Activated T-helper 1 cell treated with anti-CD3 and anti-CD28 coated beads, Interleukin-12 subunit alpha, Interleukin-12 subunit beta, Interleukin-2, Interleukin-4 antibody, amounts not matched to agents 30 ng/mL and 10 ng/mL and 1 ng/mL, durations not matched to agents 14 hours and 24 hours and 36 hours (primary cell): ENCODE measurements around the gene SGCA. TPM values are rescaled to one million over a fixed set of nuclear protein-coding genes. Genes with fewer than 3 reads are reported as not detected.
A peak's percentile ranks its signal among the peaks of the same experiment; 100 is the strongest.

Experiments
- DNase-seq: peaks from one replicate; pipeline ENCODE4 v3.0.0; 2021; ENCODE audit warnings: low spot score
- H3K27ac Mint-ChIP-seq: one replicate; pipeline ENCODE4 v1.8.0; 2021; ENCODE audit warnings: mild to moderate bottlenecking, mixed read lengths
- H3K27me3 Mint-ChIP-seq: one replicate; pipeline ENCODE4 v1.8.0; 2022; ENCODE audit warnings: mild to moderate bottlenecking, moderate library complexity, mixed read lengths; ENCODE audit not compliant: insufficient read depth
- H3K36me3 Mint-ChIP-seq: one replicate; pipeline ENCODE4 v1.8.0; 2021; ENCODE audit warnings: low read depth, mixed read lengths
- H3K4me1 Mint-ChIP-seq: one replicate; pipeline ENCODE4 v1.8.0; 2021; ENCODE audit warnings: low read depth, mixed read lengths
- H3K4me3 Mint-ChIP-seq: one replicate; pipeline ENCODE4 v1.8.0; 2021; ENCODE audit warnings: mild to moderate bottlenecking, moderate library complexity, mixed read lengths
- H3K9me3 Mint-ChIP-seq: one replicate; pipeline ENCODE4 v1.8.0; 2021; ENCODE audit warnings: mixed read lengths
- intact Hi-C: fragments of 100-400 bp; cut with micrococcal nuclease; formaldehyde crosslinking; loops from one replicate; pipeline ENCODE4 v1.15.1; 2024
- total RNA-seq: library from RNA; stranded (reverse); gene quantifications from 2 replicates; pipeline ENCODE4 v1.2.3, GENCODE V29; 2022

The SGCA gene
- 0.32 and 0.49 TPM in 2 replicates for total RNA-seq

- Mint-ChIP-seq H3K4me1 (peaks cover 37% of the 10 kb centered on the region), H3K27me3 (peaks cover 3% of the 10 kb centered on the region), H3K27ac (no peak within 1 kb of the TSS), H3K9me3 (peaks cover 8% of the 10 kb centered on the region), H3K36me3 (peaks cover 6% of the 10 kb centered on the region), H3K4me3 (no peak within 1 kb of the TSS)
- intact Hi-C loops: no loop called here
- DNase-seq: no peak
Observed at GRCh38 chr17:50165867-50166517, at the start of gene SGCA. SGCA (plus strand) TSS chr17:50166005; CDS start chr17:50166041, 36 bp downstream.

GRCh38 chr17:50117202-50118051, 48.4 kb upstream of the SGCA start:
- peak; percentile 53 for DNase-seq
- peak overlapping the region; percentile 43 for H3K4me3 Mint-ChIP-seq
- no peaks in the 10 kb centered on the region for H3K9me3 Mint-ChIP-seq
- H3K27me3 Mint-ChIP-seq: peaks cover 64% of the 10 kb centered on the region
- intact Hi-C loops: no loop called here
- no peak overlapping the region for H3K27ac Mint-ChIP-seq
- no peaks in the 10 kb centered on the region for H3K36me3 Mint-ChIP-seq
- peaks cover 15% of the 10 kb centered on the region for H3K4me1 Mint-ChIP-seq

DNA sequence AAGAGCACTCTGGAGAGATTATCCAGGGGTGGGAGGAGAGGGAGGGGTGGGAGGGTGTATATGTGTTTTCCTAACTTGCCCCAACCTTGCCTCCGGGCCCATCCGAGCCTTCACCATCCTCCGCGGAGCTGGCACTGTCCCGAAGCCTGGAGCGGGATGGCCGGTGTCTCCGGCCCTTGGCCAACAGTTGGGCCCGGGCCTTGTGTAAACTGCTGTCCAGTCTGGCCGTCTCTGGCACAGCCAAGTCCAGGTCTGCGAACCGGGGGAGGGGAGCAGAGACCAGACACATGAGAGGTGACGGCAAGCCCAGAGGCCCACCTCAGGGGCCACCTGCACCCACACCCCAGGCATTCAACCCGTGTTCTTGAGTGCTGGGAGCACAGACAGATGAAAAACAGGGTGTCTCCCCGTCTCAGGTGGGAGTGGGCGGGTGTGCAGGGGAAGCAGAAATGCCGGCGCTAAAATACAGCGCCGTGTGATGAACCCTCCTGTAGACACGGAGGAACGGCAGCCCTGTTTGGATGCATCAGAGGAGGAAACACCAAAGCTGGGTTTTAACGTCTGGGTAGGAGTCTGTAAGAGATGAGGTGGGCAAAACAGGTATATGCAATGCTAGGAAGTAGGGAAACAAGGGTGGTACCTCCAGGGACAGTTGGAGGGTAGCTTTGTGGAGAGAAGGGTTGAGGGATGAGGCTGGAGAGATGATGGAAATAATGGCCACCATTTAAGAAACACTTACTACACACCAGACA, 47.6 kb upstream of the SGCA start:
- no peak overlapping the region for H3K27ac Mint-ChIP-seq
- no peaks in the 10 kb centered on the region for H3K9me3 Mint-ChIP-seq
- peaks cover 68% of the 10 kb centered on the region for H3K27me3 Mint-ChIP-seq
- peaks cover 15% of the 10 kb centered on the region for H3K4me1 Mint-ChIP-seq
- DNase-seq: no peak
- H3K36me3 Mint-ChIP-seq: no peaks in the 10 kb centered on the region
- intact Hi-C loops: no loop called here
- no peak overlapping the region for H3K4me3 Mint-ChIP-seq

DNA sequence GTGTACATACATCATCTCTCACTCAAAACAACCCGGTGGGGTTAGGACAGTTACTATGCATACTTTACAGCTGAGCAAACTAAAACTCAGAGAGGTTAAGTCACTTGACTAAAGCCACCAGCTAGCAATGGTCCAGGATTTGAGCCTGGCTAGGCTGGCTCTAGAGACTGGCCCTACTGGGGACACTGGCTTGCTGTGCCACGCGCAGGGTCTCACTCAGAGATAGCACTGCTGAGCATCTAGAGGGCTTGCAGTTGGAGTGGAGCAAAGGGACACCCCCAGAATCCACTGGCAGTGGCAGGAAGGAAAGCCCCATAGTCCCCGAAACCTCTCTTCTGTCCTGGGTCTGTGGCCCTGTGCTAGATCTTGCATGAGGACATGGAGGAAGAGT, 47.0 kb upstream of the SGCA start:
- H3K4me1 Mint-ChIP-seq: peaks cover 15% of the 10 kb centered on the region
- H3K27me3 Mint-ChIP-seq: peaks cover 68% of the 10 kb centered on the region
- H3K4me3 Mint-ChIP-seq: no peak overlapping the region
- intact Hi-C loops: no loop called here
- no peaks in the 10 kb centered on the region for H3K36me3 Mint-ChIP-seq
- no peaks in the 10 kb centered on the region for H3K9me3 Mint-ChIP-seq
- H3K27ac Mint-ChIP-seq: no peak overlapping the region
- DNase-seq: no peak

- Mint-ChIP-seq H3K27me3 (peaks cover 60% of the 10 kb centered on the region), H3K4me3 (no peak overlapping the region), H3K36me3 (no peaks in the 10 kb centered on the region), H3K27ac (no peak overlapping the region), H3K4me1 (peaks cover 6% of the 10 kb centered on the region), H3K9me3 (no peaks in the 10 kb centered on the region)
- no peak for DNase-seq
- intact Hi-C loops: no loop called here
Observed at GRCh38 chr17:50120475-50121253, 45.1 kb upstream of the SGCA start.

DNA sequence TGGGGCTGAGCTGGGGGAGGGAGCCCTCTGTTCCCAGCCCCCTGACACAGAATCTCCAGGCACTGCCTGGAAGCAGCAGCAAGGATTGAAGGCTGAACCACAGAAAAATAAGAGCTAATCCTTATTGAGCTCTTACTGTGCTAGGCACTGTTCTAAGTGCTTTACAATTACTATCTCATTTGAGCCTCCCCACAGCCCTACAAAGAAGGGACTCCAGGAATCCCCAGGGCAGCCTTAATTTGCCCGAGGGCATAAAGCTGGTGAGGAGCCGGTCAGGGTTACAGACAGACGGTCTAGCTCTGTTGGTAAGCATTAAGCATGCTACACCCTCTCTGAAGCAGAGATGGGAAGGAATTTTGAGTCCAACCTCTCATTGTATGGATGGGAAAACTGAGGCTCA, 42.9 kb upstream of the SGCA start:
- peaks cover 5% of the 10 kb centered on the region for H3K4me1 Mint-ChIP-seq
- no peak overlapping the region for H3K4me3 Mint-ChIP-seq
- no peak for DNase-seq
- intact Hi-C loops: no loop called here
- no peak overlapping the region for H3K27ac Mint-ChIP-seq
- H3K9me3 Mint-ChIP-seq: no peaks in the 10 kb centered on the region
- H3K27me3 Mint-ChIP-seq: peaks cover 54% of the 10 kb centered on the region
- H3K36me3 Mint-ChIP-seq: no peaks in the 10 kb centered on the region

DNA sequence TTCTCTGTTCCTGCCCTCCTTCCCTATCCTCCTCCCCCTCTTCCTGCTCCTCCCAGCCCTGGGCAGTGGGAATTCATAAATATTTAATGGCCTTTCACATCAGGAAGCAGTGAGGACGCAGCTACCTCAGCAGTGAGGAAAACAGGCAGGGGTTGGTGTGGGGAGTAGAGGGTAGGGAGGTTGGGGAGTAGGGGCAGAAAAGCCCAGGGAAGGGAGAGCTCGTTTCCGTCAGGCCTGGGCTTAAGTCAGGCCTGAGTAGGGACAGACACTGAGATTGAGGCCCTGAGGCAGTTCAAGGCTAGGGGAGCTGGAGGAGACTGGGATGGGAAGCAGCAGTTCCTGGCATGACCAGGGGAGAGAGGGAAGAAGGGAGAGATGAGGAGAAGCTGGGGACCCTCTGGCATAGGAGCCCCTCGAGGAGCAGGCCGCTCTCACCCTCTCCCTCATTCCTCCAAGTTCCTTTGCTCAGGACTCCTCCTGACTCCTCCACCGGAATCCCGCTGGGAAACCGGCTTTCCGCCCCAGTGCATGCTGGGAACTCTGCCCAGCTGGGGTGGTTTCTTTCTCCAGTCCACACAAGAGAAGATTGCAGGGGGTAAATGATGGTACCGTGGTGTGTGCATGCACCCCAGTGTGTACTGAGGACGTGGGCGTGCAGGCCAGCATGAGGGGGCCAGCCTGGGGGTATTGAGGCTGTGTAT, 42.0 kb upstream of the SGCA start:
- Mint-ChIP-seq H3K4me3 (no peak overlapping the region), H3K4me1 (peaks cover 13% of the 10 kb centered on the region), H3K36me3 (no peaks in the 10 kb centered on the region), H3K27me3 (peaks cover 54% of the 10 kb centered on the region), H3K9me3 (no peaks in the 10 kb centered on the region), H3K27ac (no peak overlapping the region)
- DNase-seq: no peak
- intact Hi-C loops: no loop called here

DNA sequence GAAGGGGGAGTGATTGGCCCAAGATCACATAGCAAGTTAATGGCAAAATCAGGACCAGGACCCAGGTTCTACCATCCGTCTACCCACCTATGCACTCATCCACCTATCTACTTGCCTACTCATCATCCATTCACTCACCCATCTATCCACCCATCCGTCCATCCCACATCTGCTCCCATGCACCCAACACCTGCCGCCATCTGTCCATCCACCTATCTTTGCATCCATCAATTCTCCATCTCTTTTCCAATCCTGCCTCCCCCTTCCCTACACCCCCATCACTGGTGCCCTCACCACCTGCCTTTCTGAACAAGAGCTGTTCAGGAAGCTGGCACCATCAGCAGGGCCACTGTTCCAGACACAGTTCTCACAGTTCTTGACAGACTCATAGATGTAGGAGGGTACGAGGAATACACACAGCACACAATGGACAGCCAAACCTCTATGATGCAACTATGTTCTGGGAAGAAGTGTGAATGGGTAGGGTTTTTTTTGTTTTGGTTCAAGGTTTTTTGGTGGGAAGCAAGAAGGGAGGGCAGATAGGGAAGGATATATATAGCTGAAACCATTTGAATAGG, 40.3 kb upstream of the SGCA start:
- DNase-seq: no peak
- Mint-ChIP-seq H3K27me3 (peaks cover 44% of the 10 kb centered on the region), H3K36me3 (no peaks in the 10 kb centered on the region), H3K27ac (no peak overlapping the region), H3K4me1 (peaks cover 15% of the 10 kb centered on the region), H3K9me3 (no peaks in the 10 kb centered on the region), H3K4me3 (no peak overlapping the region)
- intact Hi-C loops: no loop called here

DNA sequence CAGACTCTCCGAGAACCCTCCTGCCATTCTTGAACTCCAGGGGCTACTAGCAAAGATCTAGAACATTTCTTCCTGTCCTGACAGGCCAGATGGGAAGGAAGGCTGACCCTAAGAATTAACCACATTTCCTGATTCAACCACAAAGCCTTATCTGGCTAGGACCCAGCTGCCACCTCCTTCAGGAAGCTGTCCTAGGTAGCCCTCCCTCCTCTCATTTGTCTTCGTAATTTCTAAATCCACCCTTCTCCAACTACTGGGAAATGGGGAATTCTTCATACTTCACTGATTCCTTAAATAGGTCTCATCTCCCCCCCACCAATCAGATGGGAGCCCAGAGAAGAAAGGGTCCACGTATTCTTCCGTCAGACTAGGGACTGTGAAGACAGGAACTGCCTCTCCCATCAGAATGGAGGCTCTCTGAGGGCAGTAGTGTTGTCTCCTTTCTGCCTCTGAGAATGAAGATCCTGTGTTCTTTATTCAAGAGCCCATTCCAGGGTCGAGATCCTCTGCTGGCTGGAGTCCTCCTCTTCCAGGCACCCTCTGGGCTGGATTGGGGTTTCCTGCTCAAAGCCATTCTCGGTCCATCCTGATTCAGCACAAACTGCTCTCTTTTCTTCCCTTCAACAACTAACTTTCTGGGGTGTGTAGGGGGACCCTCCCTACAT, 38.0 kb upstream of the SGCA start:
- intact Hi-C loops: no loop called here
- DNase-seq: no peak
- Mint-ChIP-seq H3K27me3 (peaks cover 29% of the 10 kb centered on the region), H3K27ac (no peak overlapping the region), H3K4me3 (no peak overlapping the region), H3K36me3 (peaks cover 8% of the 10 kb centered on the region), H3K9me3 (no peaks in the 10 kb centered on the region), H3K4me1 (peaks cover 37% of the 10 kb centered on the region)

DNA sequence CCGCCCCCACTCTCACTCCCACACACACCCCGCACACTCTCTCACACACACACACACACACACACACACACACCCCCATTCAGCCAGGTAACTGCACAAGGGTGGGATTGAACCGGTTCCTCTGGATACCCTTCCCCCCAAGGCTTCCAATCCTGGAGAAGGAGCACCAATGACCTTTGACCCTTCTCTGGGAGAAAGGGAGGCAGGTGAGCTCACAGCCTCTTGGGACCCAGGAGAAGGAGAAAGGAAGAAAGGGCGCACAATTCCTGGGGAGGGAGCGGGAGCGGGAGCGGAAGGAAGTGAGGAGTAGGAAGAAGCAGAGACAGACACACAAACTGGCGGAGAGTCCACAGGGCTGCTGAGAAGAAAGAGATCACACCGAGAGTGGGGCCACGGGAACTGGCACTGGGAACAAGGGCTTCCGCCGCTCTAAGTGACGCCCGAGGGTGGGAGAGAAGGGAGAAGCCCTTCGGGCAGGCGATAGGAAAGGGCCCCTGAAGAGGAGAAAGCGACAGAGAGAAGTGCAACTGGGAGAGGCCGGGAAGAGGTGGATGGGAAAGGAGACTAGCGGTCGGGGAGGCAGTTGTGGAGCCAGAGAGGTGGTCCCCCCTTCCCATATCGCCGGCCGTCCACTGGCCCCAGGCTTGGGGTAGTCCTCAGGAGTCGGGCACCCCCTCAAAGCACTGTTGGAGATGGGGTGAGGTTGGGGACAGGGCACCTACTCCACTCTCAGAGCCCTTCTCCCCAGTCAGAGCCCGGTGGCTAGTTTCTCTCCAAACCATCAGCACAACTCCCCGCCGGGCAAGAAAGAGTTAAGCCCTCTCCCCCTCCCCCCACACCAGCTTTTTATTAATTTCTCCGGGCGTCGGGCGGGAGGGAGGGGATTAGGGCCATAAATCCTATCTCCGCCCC, 37.1 kb upstream of the SGCA start:
- no peak for DNase-seq
- Mint-ChIP-seq H3K27me3 (peaks cover 26% of the 10 kb centered on the region), H3K4me3 (peak overlapping the region; percentile 71), H3K27ac (peak overlapping the region; percentile 61), H3K36me3 (peaks cover 12% of the 10 kb centered on the region), H3K4me1 (peaks cover 37% of the 10 kb centered on the region), H3K9me3 (no peaks in the 10 kb centered on the region)
- intact Hi-C loops: no loop called here

- Mint-ChIP-seq H3K36me3 (peaks cover 14% of the 10 kb centered on the region), H3K4me3 (peak overlapping the region; percentile 83), H3K4me1 (peaks cover 37% of the 10 kb centered on the region), H3K27me3 (peaks cover 26% of the 10 kb centered on the region), H3K27ac (no peak overlapping the region), H3K9me3 (no peaks in the 10 kb centered on the region)
- intact Hi-C loops: no loop called here
- no peak for DNase-seq
Observed at GRCh38 chr17:50129353-50129727, 36.5 kb upstream of the SGCA start.
